HG03108 (cell line): ENCODE results near the gene NEAT1.

Source experiments
- ATAC-seq: cut with Tn5 transposase; IDR thresholded peaks from one replicate; pipeline ENCODE4 v1.9.1; 2021; ENCODE audit warnings: moderate library complexity; ENCODE audit not compliant: unreplicated experiment

The NEAT1 gene

GRCh38 chr11:65433657-65434056, 11.1 kb downstream of the NEAT1 start:
- no peak for ATAC-seq

GRCh38 chr11:65434057-65434666, 11.6 kb downstream of the NEAT1 start:
- ATAC-seq, result no peak

GRCh38 chr11:65434667-65435410, 12.2 kb downstream of the NEAT1 start:
- ATAC-seq, result no peak

- no peak for ATAC-seq
Measured at GRCh38 chr11:65435411-65435931, 12.9 kb downstream of the NEAT1 start.

- no peak for ATAC-seq
Measured at GRCh38 chr11:65435981-65436411, 13.4 kb downstream of the NEAT1 start.

GRCh38 chr11:65436412-65437032, 13.9 kb downstream of the NEAT1 start:
- ATAC-seq, result no peak

GRCh38 chr11:65437436-65438227, 15.0 kb downstream of the NEAT1 start:
- ATAC-seq, result no peak

GRCh38 chr11:65438257-65439151, 15.9 kb downstream of the NEAT1 start:
- ATAC-seq, result no peak

- no peak for ATAC-seq
Measured at GRCh38 chr11:65439331-65440181, 17.0 kb downstream of the NEAT1 start.

GRCh38 chr11:65440831-65441499, 18.4 kb downstream of the NEAT1 start:
- ATAC-seq, result peak; percentile 41

GRCh38 chr11:65442842-65443331, 20.3 kb downstream of the NEAT1 start:
- ATAC-seq, result no peak

GRCh38 chr11:65444314-65445051, 21.9 kb downstream of the NEAT1 start:
- ATAC-seq, result no peak

- ATAC-seq, result no peak
Measured at GRCh38 chr11:65445101-65445603, 22.6 kb downstream of the NEAT1 start.

- ATAC-seq, result no peak
Measured at GRCh38 chr11:65445604-65446445, 23.2 kb downstream of the NEAT1 start.

GRCh38 chr11:65446446-65447277, 24.1 kb downstream of the NEAT1 start:
- no peak for ATAC-seq

GRCh38 chr11:65448074-65448417, 25.4 kb downstream of the NEAT1 start:
- no peak for ATAC-seq
